Testis (tissue), 2 donors: ENCODE measurements around the gene MAGI1.

Experiments used
- POLR2A ChIP-seq: fragments of 450-650 bp; IDR thresholded peaks from one replicate; pipeline ENCODE4 v1.6.1; 2017; ENCODE audit warnings: antibody characterized with exemption, mild to moderate bottlenecking, moderate library complexity
- TF ChIP-seq, protein P1 (sequence below), 3 experiments: fragments of 450-650 bp in 2 of 3; fragments of 200-600 bp in 1 of 3; sonication (generic) in 1 of 3; IDR thresholded peaks; one replicate each; pipeline ENCODE4 v1.5.1; 2016 to 2019; ENCODE audit warnings: antibody characterized with exemption in 3 of 3, mild to moderate bottlenecking in 2 of 3, moderate library complexity in 1 of 3

DNA sequence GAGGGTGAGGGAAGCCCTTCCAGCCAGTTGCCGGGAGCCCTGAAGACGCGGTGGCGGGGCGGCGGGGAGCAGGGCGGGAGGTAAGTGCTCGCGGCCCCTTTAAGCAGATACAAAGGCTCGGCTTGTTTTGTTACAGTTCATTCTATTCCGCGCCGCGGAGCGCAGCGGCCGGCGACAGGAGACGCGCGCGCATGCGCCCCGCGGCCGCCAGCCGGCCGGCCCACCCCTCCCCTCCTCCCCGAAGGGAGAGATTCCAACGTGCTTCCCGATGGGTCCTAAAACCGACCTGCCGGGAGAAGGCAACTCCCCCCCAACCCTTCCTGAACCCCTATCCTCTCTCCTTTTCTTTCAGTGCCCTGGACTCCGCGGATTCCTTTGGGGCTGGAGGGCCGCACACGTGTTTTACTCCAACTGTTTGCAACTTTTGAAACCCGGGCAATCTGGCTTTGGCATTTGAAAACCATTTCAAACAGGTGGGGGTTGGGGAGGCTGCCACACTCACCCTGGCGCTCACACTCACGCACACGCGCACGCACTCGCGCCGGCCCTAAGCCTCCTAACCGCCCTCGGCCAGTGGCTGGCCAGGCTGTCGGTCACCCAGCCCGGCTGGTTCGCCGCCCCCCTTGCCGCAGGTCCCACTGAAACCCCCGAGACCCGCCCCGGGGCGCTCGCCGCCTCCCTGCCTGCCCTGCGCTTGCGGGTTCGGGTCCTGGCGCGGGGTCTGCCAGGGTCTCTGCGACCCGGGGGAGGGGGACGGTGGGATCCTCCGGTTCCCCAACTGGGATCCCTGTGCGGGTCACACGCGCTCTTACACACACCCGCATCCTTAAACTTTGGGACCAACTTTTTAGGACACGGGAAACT, at the start of gene MAGI1:
- TF ChIP-seq, protein P1, sequence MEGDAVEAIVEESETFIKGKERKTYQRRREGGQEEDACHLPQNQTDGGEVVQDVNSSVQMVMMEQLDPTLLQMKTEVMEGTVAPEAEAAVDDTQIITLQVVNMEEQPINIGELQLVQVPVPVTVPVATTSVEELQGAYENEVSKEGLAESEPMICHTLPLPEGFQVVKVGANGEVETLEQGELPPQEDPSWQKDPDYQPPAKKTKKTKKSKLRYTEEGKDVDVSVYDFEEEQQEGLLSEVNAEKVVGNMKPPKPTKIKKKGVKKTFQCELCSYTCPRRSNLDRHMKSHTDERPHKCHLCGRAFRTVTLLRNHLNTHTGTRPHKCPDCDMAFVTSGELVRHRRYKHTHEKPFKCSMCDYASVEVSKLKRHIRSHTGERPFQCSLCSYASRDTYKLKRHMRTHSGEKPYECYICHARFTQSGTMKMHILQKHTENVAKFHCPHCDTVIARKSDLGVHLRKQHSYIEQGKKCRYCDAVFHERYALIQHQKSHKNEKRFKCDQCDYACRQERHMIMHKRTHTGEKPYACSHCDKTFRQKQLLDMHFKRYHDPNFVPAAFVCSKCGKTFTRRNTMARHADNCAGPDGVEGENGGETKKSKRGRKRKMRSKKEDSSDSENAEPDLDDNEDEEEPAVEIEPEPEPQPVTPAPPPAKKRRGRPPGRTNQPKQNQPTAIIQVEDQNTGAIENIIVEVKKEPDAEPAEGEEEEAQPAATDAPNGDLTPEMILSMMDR (IDR thresholded peaks at IDR 0.05) = peak in 1 of 3 experiments; percentile 36
- TF ChIP-seq POLR2A = no peak
